Myocyte (in vitro differentiated cells): ENCODE results near the gene TLR8. TPM values are rescaled to one million over a fixed set of nuclear protein-coding genes. Genes with fewer than 3 reads are reported as not detected.

Experiments
- DNase-seq: peaks from one replicate; pipeline ENCODE4 v3.0.0-alpha.2; 2012; ENCODE audit warnings: low read depth
- polyA plus RNA-seq: library from polyadenylated mRNA; unstranded; fragments of >200 nt; gene quantifications from one replicate; pipeline ENCODE4 v1.2.1, GENCODE V29; 2012; ENCODE audit warnings: missing spikeins
- total RNA-seq: library from RNA; depleted of rRNA; stranded (reverse); fragments of >200 nt; gene quantifications from 2 replicates; pipeline ENCODE4 v1.2.3, GENCODE V29; 2014

TLR8 gene
- not detected in 2 replicates for total RNA-seq
- not detected for polyA plus RNA-seq

GRCh38 chrX:12906046-12906761 lies at the start of gene TLR8:
Gene TLR8, plus strand, starts transcription at chrX:12906620. Its CDS starts 87 bp downstream, at chrX:12906707.
- DNase-seq: no peak

- DNase-seq: no peak
These were observed 41.1 kb upstream of the TLR8 start for GRCh38 chrX:12865359-12865758.

GRCh38 chrX:12866451-12867377 lies 39.7 kb upstream of the TLR8 start, which contains the start of gene TLR7:
Gene TLR7, plus strand, starts transcription at chrX:12867072. Its CDS starts 507 bp downstream, at chrX:12867579.
- no peak for DNase-seq

GRCh38 chrX:12867685-12868084 lies 38.7 kb upstream of the TLR8 start:
- DNase-seq: no peak

GRCh38 chrX:12868747-12869146 lies 37.7 kb upstream of the TLR8 start:
- no peak for DNase-seq

GRCh38 chrX:12871257-12871656 lies 35.2 kb upstream of the TLR8 start:
- no peak for DNase-seq

GRCh38 chrX:12872741-12873140 lies 33.7 kb upstream of the TLR8 start:
- no peak for DNase-seq

GRCh38 chrX:12874581-12874980 lies 31.8 kb upstream of the TLR8 start:
- no peak for DNase-seq

GRCh38 chrX:12877386-12877785 lies 29.0 kb upstream of the TLR8 start:
- DNase-seq: no peak

- no peak for DNase-seq
These were observed 27.9 kb upstream of the TLR8 start for GRCh38 chrX:12878536-12878935.

GRCh38 chrX:12881914-12882313 lies 24.5 kb upstream of the TLR8 start:
- DNase-seq: no peak

GRCh38 chrX:12885508-12885907 lies 20.9 kb upstream of the TLR8 start:
- DNase-seq: peak; percentile 19

- DNase-seq: no peak
These were observed 19.9 kb upstream of the TLR8 start for GRCh38 chrX:12886545-12886944.

GRCh38 chrX:12887141-12887540 lies 19.3 kb upstream of the TLR8 start:
- no peak for DNase-seq

GRCh38 chrX:12887767-12888166 lies 18.7 kb upstream of the TLR8 start:
- no peak for DNase-seq

- DNase-seq: no peak
These were observed 16.0 kb upstream of the TLR8 start for GRCh38 chrX:12890467-12890866.

GRCh38 chrX:12891171-12891570 lies 15.2 kb upstream of the TLR8 start:
- no peak for DNase-seq

GRCh38 chrX:12891915-12892506 lies 14.4 kb upstream of the TLR8 start:
- no peak for DNase-seq

GRCh38 chrX:12892716-12893115 lies 13.7 kb upstream of the TLR8 start:
- no peak for DNase-seq

GRCh38 chrX:12894074-12895030 lies 12.1 kb upstream of the TLR8 start:
- peak; percentile 9 for DNase-seq

- no peak for DNase-seq
These were observed 10.6 kb upstream of the TLR8 start for GRCh38 chrX:12895866-12896265.
